ENCODE results near the gene HS6ST3. TPM values are rescaled to one million over a fixed set of nuclear protein-coding genes. Genes with fewer than 3 reads are reported as not detected.

The HS6ST3 gene
- total RNA-seq, 4 donors from 2014 or later: 0.04 to 0.59 (median 0.57) TPM; not detected in 1

- TF ChIP-seq POLR2A (IDR thresholded peaks at IDR 0.05) (no peak), CTCF (IDR thresholded peaks at IDR 0.05) (no peak)
- no peaks in the 10 kb centered on the region for H3K4me1 ChIP-seq
- H3K4me3 ChIP-seq: no peak overlapping the region
- DNase-seq: no peak
- H3K27me3 ChIP-seq: no peaks in the 10 kb centered on the region
- peaks cover 0 to 8% (median 0%) of the 10 kb centered on the region in 3 donors for H3K9me3 ChIP-seq
- intact Hi-C loops (cut with DNase I): no loop called here
- no peak overlapping the region for H3K27ac ChIP-seq
- no peaks in the 10 kb centered on the region for H3K36me3 ChIP-seq
- 64 to 68% methylated on average over 5 of the region's 5 CpGs for WGBS, 2 donors
Measured at GRCh38 chr13:96667294-96668018, 577.5 kb downstream of the HS6ST3 start.

- no peaks in the 10 kb centered on the region for H3K27me3 ChIP-seq
- DNase-seq: no peak
- H3K9me3 ChIP-seq: no peaks in the 10 kb centered on the region
- H3K4me3 ChIP-seq: no peak overlapping the region
- H3K4me1 ChIP-seq: no peaks in the 10 kb centered on the region
- TF ChIP-seq CTCF (IDR thresholded peaks at IDR 0.05): no peak
- no peak for TF ChIP-seq POLR2A (IDR thresholded peaks at IDR 0.05)
- H3K27ac ChIP-seq: no peak overlapping the region
- H3K36me3 ChIP-seq: no peaks in the 10 kb centered on the region
- intact Hi-C loops (cut with DNase I): no loop called here
Measured at GRCh38 chr13:96671073-96671472, 581.2 kb downstream of the HS6ST3 start.

- no peak for DNase-seq
- H3K27me3 ChIP-seq: no peaks in the 10 kb centered on the region
- H3K36me3 ChIP-seq: no peaks in the 10 kb centered on the region
- TF ChIP-seq CTCF (IDR thresholded peaks at IDR 0.05): no peak
- TF ChIP-seq POLR2A (IDR thresholded peaks at IDR 0.05): no peak
- no peaks in the 10 kb centered on the region for H3K9me3 ChIP-seq
- no peak overlapping the region for H3K27ac ChIP-seq
- intact Hi-C loops (cut with DNase I): no loop called here
- no peak overlapping the region for H3K4me3 ChIP-seq
- no peaks in the 10 kb centered on the region for H3K4me1 ChIP-seq
Measured at GRCh38 chr13:96672016-96672415, 582.1 kb downstream of the HS6ST3 start.

GRCh38 chr13:96673825-96674224, 583.9 kb downstream of the HS6ST3 start:
- Histone ChIP-seq H3K4me3 (no peak overlapping the region), H3K27ac (no peak overlapping the region), H3K36me3 (no peaks in the 10 kb centered on the region), H3K4me1 (no peaks in the 10 kb centered on the region), H3K9me3 (no peaks in the 10 kb centered on the region), H3K27me3 (no peaks in the 10 kb centered on the region)
- intact Hi-C loops (cut with DNase I): no loop called here
- no peak for DNase-seq
- WGBS, 2 donors: 58 to 65% methylated on average over 3 of the region's 3 CpGs
- TF ChIP-seq CTCF (IDR thresholded peaks at IDR 0.05): no peak
- no peak for TF ChIP-seq POLR2A (IDR thresholded peaks at IDR 0.05)

- H3K27ac ChIP-seq: no peak overlapping the region
- H3K36me3 ChIP-seq: no peaks in the 10 kb centered on the region
- TF ChIP-seq CTCF (IDR thresholded peaks at IDR 0.05): no peak
- TF ChIP-seq POLR2A (IDR thresholded peaks at IDR 0.05): no peak
- intact Hi-C loops (cut with DNase I): no loop called here
- H3K4me3 ChIP-seq: no peak overlapping the region
- H3K9me3 ChIP-seq: no peaks in the 10 kb centered on the region
- no peaks in the 10 kb centered on the region for H3K4me1 ChIP-seq
- no peak for DNase-seq
- H3K27me3 ChIP-seq: no peaks in the 10 kb centered on the region
Measured at GRCh38 chr13:96677029-96677428, 587.1 kb downstream of the HS6ST3 start.
